ENCODE measurements around the gene GABARAP.

The GABARAP gene

GRCh38 chr17:7284911-7285310 lies 42.7 kb upstream of the GABARAP start:
- H3K4me1 Mint-ChIP-seq, result peaks cover 62% of the 10 kb centered on the region
- peaks cover 9% of the 10 kb centered on the region for H3K36me3 Mint-ChIP-seq (ENCODE audit: low read depth)
- H3K27me3 Mint-ChIP-seq (ENCODE audit: low read depth, poor library complexity), result peaks cover 4% of the 10 kb centered on the region
- H3K4me3 Mint-ChIP-seq, result no peak overlapping the region
- no peak for TF ChIP-seq CTCF (IDR thresholded peaks at IDR 0.05)
- no peak overlapping the region for H3K27ac Mint-ChIP-seq
- DNase-seq, result no peak
- H3K9me3 Mint-ChIP-seq, result no peaks in the 10 kb centered on the region

GRCh38 chr17:7283471-7284216 lies 41.4 kb upstream of the GABARAP start:
- H3K4me1 Mint-ChIP-seq, result peaks cover 59% of the 10 kb centered on the region

DNA sequence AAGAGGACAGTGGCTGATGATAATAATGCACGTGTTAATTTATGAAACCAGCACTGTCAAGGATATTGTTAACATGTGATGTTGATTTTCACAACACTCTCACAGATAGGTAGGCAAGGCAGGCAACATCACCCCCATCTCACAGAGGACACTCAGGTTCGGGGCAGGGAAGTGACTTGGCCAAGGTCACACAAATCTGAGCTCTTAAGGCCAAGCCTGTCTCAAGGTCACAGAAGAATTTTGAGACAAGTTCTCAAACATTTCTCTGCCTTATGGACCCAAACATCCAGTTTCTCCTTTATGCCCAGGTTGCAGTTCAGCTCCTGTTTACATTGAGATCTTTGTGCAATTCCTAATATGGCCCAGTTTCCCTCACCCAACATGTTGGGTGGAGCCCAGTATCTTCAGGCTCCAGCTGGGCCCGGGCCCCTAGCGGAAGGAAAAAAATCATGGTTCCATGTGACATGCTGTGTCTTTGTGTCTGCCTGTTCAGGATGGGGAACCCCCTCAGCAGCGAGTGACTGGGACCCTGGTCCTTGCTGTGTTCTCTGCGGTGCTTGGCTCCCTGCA lies 40.6 kb upstream of the GABARAP start:
- peaks cover 18% of the 10 kb centered on the region for H3K27me3 Mint-ChIP-seq (ENCODE audit: low read depth, poor library complexity)
- H3K9me3 Mint-ChIP-seq, result no peaks in the 10 kb centered on the region
- H3K36me3 Mint-ChIP-seq (ENCODE audit: low read depth), result peaks cover 9% of the 10 kb centered on the region
- no peak for DNase-seq
- no peak overlapping the region for H3K27ac Mint-ChIP-seq
- peak overlapping the region; percentile 84 for H3K4me3 Mint-ChIP-seq
- peaks cover 50% of the 10 kb centered on the region for H3K4me1 Mint-ChIP-seq
- no peak for TF ChIP-seq CTCF (IDR thresholded peaks at IDR 0.05)

More at GRCh38 chr17:7283471-7284216, 41.4 kb upstream of the GABARAP start:
- Mint-ChIP-seq H3K27ac (no peak overlapping the region), H3K36me3 (ENCODE audit: low read depth) (peaks cover 9% of the 10 kb centered on the region), H3K4me3 (peak overlapping the region; percentile 32), H3K9me3 (no peaks in the 10 kb centered on the region), H3K27me3 (ENCODE audit: low read depth, poor library complexity) (peaks cover 15% of the 10 kb centered on the region)
- TF ChIP-seq CTCF (IDR thresholded peaks at IDR 0.05), result no peak
- DNase-seq, result no peak

GRCh38 chr17:7281953-7282751 lies 39.9 kb upstream of the GABARAP start:
- Mint-ChIP-seq H3K27me3 (ENCODE audit: low read depth, poor library complexity) (peaks cover 25% of the 10 kb centered on the region), H3K36me3 (ENCODE audit: low read depth) (peaks cover 9% of the 10 kb centered on the region), H3K27ac (no peak overlapping the region), H3K9me3 (no peaks in the 10 kb centered on the region), H3K4me1 (peaks cover 45% of the 10 kb centered on the region), H3K4me3 (peak overlapping the region; percentile 84)
- peak; percentile 63 for DNase-seq
- TF ChIP-seq CTCF (IDR thresholded peaks at IDR 0.05), result no peak

DNA sequence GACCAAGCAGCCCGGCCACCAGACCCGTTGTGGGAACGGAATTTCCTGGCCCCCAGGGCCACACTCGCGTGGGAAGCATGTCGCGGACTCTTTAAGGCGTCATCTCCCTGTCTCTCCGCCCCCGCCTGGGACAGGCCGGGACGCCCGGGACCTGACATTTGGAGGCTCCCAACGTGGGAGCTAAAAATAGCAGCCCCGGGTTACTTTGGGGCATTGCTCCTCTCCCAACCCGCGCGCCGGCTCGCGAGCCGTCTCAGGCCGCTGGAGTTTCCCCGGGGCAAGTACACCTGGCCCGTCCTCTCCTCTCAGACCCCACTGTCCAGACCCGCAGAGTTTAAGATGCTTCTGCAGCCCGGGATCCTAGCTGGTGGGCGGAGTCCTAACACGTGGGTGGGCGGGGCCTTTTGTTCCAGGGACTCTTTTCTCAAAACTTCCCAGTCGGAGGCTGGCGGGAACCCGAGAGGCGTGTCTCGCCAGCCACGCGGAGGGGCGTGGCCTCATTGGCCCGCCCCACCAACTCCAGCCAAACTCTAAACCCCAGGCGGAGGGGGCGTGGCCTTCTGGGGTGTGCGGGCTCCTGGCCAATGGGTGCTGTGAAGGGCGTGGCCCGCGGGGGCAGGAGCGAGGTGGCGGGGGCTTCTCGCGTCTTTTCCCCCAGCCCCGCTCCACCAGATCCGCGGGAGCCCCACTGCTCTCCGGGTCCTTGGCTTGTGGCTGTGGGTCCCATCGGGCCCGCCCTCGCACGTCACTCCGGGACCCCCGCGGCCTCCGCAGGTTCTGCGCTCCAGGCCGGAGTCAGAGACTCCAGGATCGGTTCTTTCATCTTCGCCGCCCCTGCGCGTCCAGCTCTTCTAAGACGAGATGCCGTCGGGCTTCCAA lies 39.1 kb upstream of the GABARAP start, which contains the start of gene SLC2A4:
TSS of gene SLC2A4 (plus strand) at position 645 of the 879 bp plus-strand sequence. CDS start at position 862, 217 bp downstream.
- no peaks in the 10 kb centered on the region for H3K9me3 Mint-ChIP-seq
- peak within 1 kb of the TSS; percentile 84 for H3K4me3 Mint-ChIP-seq
- TF ChIP-seq CTCF (IDR thresholded peaks at IDR 0.05), result no peak
- H3K27ac Mint-ChIP-seq, result no peak within 1 kb of the TSS
- H3K27me3 Mint-ChIP-seq (ENCODE audit: low read depth, poor library complexity), result peaks cover 26% of the 10 kb centered on the region
- H3K36me3 Mint-ChIP-seq (ENCODE audit: low read depth), result peaks cover 7% of the 10 kb centered on the region
- H3K4me1 Mint-ChIP-seq, result peaks cover 37% of the 10 kb centered on the region
- peak; percentile 99 for DNase-seq

All from nephron progenitor cell (in vitro differentiated cells).